HFF-Myc (cell line): ENCODE measurements around the gene ACKR4.
"Not testable (repeated sequence)": the region's sequence is repeated elsewhere in the genome, so short reads cannot be mapped to it uniquely, and the experiment has no call there.

Experiments used
- DNase-seq: peaks from one replicate; pipeline ENCODE4 v3.0.0-alpha.2; 2011; ENCODE audit warnings: low read depth; ENCODE audit errors: extremely low read depth
- H3K4me3 ChIP-seq: replicated peaks from 2 replicates; pipeline ENCODE4 v1.5.1; 2011; ENCODE audit warnings: low read depth, mild to moderate bottlenecking, control low read depth, low read length
- CTCF ChIP-seq: IDR thresholded peaks from 2 replicates; pipeline ENCODE4 v1.5.1; 2012; ENCODE audit warnings: mild to moderate bottlenecking, low read depth, low read length, control low read depth; ENCODE audit errors: missing control alignments

Gene ACKR4

GRCh38 chr3:132555306-132556035 is 41.6 kb upstream of the ACKR4 start:
- no peak overlapping the region for H3K4me3 ChIP-seq
- DNase-seq: no peak
- no peak for TF ChIP-seq CTCF

GRCh38 chr3:132556036-132556386 is 41.1 kb upstream of the ACKR4 start:
- not testable (repeated sequence) for DNase-seq, H3K4me3 ChIP-seq

- TF ChIP-seq CTCF: no peak
- no peak overlapping the region for H3K4me3 ChIP-seq
- DNase-seq: no peak
Measured at GRCh38 chr3:132556508-132557159, 40.4 kb upstream of the ACKR4 start.

- DNase-seq: no peak
- no peak for TF ChIP-seq CTCF
- no peak overlapping the region for H3K4me3 ChIP-seq
Measured at GRCh38 chr3:132561003-132561402, 36.1 kb upstream of the ACKR4 start.

GRCh38 chr3:132563420-132564069 is 33.5 kb upstream of the ACKR4 start:
- TF ChIP-seq CTCF: no peak
- DNase-seq: no peak
- no peak overlapping the region for H3K4me3 ChIP-seq

GRCh38 chr3:132564070-132564465 is 33.0 kb upstream of the ACKR4 start:
- no peak for DNase-seq
- H3K4me3 ChIP-seq: no peak overlapping the region
- TF ChIP-seq CTCF: no peak

GRCh38 chr3:132568422-132568821 is 28.6 kb upstream of the ACKR4 start:
- no peak overlapping the region for H3K4me3 ChIP-seq
- TF ChIP-seq CTCF: no peak
- no peak for DNase-seq
